HG03060 (cell line): ENCODE results near the gene ABCA6.
"Not testable (repeated sequence)": the region's sequence is repeated elsewhere in the genome, so short reads cannot be mapped to it uniquely, and the experiment has no call there.

Experiments used
- ATAC-seq: cut with Tn5 transposase; IDR thresholded peaks from one replicate; pipeline ENCODE4 v1.9.1; 2021; ENCODE audit warnings: low read depth, moderate number of reproducible peaks; ENCODE audit not compliant: unreplicated experiment

The ABCA6 gene, protein sequence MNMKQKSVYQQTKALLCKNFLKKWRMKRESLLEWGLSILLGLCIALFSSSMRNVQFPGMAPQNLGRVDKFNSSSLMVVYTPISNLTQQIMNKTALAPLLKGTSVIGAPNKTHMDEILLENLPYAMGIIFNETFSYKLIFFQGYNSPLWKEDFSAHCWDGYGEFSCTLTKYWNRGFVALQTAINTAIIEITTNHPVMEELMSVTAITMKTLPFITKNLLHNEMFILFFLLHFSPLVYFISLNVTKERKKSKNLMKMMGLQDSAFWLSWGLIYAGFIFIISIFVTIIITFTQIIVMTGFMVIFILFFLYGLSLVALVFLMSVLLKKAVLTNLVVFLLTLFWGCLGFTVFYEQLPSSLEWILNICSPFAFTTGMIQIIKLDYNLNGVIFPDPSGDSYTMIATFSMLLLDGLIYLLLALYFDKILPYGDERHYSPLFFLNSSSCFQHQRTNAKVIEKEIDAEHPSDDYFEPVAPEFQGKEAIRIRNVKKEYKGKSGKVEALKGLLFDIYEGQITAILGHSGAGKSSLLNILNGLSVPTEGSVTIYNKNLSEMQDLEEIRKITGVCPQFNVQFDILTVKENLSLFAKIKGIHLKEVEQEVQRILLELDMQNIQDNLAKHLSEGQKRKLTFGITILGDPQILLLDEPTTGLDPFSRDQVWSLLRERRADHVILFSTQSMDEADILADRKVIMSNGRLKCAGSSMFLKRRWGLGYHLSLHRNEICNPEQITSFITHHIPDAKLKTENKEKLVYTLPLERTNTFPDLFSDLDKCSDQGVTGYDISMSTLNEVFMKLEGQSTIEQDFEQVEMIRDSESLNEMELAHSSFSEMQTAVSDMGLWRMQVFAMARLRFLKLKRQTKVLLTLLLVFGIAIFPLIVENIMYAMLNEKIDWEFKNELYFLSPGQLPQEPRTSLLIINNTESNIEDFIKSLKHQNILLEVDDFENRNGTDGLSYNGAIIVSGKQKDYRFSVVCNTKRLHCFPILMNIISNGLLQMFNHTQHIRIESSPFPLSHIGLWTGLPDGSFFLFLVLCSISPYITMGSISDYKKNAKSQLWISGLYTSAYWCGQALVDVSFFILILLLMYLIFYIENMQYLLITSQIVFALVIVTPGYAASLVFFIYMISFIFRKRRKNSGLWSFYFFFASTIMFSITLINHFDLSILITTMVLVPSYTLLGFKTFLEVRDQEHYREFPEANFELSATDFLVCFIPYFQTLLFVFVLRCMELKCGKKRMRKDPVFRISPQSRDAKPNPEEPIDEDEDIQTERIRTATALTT (N-terminal part only)

DNA sequence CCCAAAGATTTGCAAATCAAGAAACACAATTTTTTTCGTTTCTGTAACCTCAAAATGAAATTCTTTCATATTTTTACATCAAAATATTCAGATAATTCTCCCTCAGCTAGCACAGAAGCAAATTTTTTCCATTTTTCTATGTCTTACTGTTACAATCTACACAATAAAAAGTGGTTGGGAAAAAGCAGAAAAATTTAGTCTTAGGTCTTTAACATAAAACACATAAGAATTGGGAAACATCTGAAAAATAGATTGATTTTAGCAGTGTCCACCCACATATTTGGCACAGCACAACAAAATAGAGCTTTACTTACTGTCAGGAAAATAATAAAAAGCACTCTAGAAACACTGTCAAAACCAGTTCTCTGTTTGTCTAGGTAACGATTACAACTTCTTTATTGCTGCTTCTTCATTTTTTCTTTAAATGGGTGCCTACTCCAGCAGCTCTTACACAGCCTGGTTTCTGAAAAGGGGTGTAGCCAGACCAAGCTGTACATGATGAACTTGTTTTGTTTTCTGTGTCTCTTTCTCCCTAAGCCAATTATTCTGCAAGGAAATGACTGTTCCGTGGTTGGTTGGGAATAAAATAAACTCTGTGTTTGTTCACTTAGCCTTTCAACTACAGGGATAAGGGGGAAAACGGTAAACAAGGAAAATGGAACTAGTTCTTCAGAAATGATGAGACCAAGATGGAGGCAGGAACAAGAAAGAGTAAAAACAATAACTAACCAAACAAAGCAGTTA lies at the start of gene ABCA6:
Gene ABCA6, minus strand, starts transcription at position 465 of the 744 bp plus-strand sequence. CDS start 1,192 bp downstream, outside the sequence.
- no peak for ATAC-seq

DNA sequence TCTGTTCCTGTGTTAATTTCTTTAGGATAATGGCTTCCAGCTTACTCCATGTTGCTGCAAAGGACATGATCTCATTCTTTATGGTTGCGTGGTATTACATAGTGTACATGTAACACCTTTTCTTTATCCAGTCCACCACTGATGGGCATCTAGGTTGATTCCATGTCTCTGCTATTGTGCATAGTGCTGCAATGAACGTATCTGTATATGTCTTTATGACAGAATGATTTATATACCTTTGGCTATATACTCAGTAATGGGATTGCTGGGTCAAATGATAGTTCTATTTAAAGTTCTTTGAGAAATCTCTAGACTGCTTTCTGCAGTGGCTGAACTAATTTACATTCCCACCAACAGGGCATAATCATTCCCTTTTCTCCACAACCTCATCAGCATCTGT lies 47.1 kb upstream of the ABCA6 start:
- ATAC-seq, result no peak

DNA sequence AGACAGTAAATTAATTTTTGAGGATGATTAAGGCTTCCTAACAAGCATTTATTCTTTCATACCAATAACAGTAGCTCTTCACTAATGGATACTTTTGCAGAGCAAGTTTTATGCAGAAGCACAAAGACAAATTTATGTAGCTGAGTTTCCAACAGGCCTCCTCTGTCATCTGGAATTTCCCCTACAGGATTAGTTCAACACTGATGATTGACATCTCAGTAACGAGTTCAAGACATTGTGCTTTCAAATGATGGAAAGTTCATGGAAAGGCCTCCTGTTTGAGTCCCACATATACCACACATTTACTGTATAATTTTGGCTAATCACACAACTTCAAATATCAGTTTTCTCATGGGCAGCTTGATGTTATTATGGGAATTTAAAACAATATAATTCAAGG lies 46.4 kb upstream of the ABCA6 start:
- ATAC-seq, result no peak

DNA sequence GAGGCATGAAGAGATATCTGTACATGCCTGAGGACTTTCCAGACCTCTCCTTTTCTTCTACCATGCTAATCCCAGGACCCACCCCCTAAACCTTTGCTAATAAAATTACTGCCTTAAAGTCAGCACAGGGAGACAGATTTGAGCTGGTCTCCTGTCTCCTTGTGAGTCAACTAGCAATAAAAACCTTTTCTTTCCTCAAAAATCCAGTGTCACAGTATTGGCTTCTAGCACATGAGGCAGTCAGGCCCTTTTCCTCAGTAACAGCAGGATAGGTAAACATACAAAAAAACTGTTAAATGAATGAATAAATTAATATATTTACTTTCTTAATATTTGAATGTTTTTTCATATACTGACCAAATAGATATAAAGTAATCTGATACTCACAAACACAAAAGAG lies 45.6 kb upstream of the ABCA6 start:
- ATAC-seq, result no peak

DNA sequence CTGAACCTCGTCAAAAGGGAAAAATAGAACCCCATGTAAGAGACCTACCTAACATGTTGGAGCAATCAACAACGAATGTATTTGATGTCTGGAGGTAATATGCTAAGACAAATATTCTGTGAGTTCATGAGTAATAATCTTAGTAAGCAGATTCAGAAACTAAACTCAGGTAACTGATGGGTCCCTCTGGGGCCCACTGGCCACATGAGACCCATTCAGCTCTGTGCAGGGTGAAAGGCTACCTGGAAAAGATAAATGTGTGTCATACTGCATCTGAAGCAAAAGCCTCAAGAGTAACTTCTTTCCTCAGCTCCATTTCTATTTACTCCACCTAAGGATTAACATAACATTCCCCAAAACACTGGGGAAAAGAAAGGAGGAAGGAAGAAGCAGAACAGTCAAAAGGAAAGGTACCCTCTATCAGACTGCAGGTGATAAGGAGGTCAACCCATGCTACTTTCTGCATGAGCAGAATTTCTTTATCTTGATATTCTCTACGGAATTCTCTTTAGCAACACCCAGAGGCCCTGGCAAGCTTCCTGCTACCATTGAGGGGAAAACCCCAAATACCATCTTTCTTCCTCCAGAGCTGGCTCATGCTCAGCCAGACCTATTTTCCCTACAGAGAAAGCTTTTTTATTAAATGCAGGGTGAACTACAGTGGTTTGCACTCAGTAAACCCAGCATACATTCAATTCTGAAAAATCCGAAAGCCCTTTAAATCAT lies 37.7 kb upstream of the ABCA6 start:
- no peak for ATAC-seq

DNA sequence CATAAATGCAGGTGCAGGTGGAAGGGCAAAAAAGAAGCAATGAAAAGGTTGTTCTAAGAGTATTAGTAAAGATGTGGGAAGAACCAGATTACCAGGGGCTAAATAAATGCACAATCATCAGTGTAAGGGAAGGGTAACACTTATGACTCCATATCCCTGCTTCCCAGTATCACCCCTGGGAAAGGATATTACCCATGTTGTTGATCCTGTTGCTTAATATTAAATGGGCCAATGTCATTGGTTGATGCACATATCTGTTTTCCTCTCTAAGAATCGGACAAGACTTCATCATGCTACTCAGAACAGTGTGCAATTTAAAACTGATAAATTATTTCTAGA lies 34.7 kb upstream of the ABCA6 start:
- ATAC-seq, result no peak

DNA sequence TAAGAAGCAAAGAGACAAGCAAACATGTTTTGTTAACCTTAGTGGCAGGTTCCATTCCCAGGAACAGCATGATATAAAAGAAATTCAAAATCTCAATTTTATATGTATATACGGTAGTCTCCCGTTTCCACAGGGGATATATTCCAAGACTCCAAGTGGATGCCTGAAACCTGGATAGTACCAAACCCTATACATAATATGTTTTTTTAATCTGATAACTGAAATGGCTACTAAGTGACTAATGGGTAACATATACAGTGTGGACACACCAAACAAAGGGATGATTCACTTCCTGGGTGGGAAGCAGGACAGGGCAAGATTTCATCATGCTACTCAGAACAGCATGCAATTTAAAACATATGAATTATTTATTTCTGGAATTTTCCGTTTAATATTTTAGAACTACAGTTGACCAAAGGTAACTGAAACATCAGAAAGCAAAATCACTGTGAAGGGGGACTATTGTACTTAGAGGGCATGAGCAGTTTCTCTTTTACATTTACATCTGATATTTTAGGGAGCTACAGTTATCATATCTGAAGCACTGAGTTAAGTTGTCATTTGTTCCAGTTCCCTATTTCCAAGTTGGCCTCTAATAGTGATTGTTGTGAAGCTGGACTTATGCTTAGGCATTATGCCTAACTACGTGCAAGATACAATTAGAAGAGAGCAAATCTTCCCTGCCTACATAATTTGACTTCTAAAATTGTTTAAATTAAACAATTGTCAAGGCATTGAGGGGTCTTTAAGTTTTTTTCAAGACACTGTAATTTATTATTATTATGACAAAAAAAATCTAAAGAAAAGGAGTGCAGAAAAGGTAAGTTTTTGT lies 34.1 kb upstream of the ABCA6 start:
- no peak for ATAC-seq

DNA sequence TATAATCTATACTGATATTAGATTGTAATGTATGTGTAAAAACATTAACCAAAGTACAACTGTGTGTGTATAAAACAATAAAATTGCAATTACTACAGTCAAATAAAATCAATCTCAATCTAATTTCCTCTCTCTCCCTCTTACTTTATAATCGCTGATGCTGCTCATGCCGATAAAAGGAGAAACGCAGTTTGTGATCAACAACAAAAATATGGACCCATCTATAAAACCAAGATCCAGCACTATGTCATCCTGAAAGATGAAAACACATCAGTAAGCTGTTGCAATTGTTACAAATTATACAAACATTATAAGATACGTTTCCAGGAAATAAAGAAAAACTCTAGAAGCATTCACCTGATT lies 33.5 kb upstream of the ABCA6 start:
- no peak for ATAC-seq

DNA sequence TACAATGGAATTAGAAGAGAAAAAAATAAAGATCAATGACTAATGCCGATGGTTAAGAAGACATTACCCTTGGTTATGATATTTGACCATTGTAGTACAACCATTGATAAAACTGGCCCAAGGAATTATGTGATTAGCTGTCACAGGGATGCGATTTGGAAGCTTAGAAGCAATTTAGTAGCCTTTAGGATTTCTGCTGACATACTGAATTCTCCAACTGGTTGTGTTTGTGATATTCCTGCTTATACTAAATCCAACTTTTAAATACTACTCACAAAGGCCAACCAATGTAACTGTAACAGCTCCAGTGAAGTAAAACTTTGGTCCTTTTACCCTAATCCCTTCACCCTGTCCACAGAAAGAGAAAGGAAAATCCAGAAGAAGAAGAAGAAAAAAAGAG lies 31.4 kb upstream of the ABCA6 start:
- ATAC-seq, result no peak

DNA sequence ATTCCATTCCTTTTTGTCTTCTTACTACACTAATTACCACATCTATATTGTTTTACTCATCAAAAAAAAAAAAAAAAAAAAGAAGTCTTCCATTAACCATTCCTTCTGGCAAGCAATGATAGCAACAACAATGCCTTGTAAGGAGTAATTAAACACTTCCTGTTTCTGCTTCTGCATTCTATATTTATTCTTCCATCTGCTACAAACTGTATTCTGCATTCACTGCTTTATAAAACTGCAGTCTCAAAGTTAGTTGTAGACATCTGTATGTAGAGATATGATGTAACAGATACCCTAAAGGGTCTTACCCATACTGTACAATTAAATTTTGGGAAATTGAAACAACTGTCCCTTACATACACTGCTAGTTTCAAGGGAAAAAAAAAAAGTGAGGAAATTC lies 28.7 kb upstream of the ABCA6 start:
- no peak for ATAC-seq

DNA sequence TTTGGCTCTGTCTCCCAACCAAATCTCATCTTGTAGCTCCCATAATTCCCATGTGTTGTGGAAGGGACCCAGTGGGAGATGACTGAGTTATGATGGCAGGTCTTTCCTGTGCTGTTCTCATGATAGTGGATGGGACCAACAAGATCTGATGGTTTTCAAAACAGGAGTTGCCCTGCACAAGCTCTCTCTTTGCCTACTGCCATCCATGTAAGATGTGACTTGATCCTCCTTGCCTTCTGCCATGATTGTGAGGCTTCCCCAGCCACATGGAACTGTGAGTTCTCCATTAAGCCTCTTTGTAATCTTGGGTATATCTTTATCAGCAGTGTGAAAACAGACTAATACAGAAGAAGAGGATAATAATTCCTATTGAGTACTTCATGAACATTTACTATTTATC lies 26.9 kb upstream of the ABCA6 start:
- ATAC-seq, result not testable (repeated sequence)

DNA sequence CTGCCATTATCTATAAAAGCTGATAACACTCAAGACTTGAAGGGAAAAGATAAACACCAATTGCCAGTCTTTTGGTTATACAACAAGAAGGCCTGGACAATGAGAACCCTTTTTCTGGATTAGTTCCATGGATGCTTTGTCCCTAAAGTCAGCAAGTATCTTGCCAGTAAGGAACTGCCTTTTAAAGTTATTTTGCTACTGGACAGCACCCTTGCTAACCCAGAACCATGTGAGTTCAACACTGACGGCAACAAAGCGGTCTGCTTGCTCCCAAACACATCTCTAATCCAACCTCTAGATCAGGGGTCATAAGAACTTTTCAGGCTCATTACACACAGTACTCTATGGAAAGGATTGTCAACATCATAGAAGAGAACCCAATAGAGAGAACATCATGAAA lies 25.3 kb upstream of the ABCA6 start:
- ATAC-seq, result no peak

DNA sequence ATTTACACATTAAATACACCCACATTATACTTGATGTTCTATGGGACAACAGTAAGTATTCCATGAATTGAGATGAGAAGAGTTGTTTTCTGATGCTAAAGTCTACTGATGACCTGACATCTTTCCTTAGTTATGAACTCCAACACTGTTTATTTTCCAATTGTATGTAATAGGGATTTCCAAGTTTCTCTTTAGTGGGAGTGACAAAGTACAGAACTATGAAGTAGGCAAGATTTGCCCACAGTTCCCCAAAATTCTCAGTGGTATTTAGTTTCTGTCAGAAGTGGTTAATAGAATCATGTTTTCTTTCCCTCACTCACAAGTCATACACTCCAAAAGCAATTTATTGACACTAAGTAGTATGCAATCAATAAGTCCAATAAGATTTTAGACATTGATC lies 22.5 kb upstream of the ABCA6 start:
- no peak for ATAC-seq

DNA sequence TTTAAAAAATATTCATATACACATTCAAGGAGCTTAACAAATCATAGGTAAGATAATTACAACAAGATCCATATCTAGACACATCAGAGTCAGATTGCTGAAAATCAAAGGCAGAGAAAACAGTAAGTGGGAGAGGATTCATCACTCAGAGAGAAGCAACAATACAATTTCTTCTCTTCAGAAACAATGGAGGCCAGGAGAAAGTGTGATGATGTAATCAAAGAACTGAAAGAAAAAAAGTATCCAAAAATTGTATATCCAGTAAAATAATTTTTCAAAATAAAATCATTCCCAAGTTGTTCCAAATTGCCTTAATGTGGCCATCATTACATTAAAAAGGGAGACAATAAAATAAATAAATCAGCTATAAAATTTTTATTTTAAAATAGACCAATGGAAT lies 17.7 kb upstream of the ABCA6 start:
- no peak for ATAC-seq

DNA sequence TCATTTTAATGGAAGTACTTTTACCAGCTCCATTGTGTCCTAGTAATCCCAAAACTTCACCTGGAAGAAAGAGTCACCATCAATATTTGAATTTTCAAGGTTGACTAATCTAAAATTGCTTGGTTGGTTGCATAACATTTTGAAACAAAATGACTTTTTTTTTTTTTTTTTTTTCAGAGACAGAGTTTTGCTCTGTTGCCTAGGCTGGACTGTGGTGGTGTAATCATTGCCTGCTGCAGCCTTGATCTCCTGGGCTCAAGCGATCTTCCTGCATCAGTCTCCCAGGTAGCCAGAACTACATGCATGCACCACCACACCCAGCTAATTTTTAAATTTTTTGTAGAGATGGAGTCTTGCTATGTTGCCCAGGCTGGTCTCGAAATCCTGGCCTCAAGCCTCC lies 12.6 kb upstream of the ABCA6 start:
- no peak for ATAC-seq

DNA sequence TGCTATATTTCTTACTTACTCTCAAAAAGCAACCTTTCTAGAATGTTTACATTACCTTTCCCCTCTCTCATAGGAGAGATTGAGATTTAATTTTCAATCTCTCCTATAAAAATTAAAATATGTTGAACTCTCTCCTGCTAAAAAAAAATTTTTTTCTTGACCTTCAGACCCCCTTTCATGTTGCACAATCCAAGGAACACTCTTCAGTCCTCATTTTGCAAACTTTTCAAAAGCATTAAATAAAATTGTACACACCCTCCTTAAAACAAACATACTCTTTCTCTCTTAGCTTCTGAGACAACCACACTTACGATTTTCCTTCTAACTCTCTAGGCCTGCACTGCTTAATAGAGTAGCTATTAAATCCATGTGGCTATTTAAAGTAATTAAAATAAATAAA lies 8.6 kb upstream of the ABCA6 start:
- ATAC-seq, result no peak

DNA sequence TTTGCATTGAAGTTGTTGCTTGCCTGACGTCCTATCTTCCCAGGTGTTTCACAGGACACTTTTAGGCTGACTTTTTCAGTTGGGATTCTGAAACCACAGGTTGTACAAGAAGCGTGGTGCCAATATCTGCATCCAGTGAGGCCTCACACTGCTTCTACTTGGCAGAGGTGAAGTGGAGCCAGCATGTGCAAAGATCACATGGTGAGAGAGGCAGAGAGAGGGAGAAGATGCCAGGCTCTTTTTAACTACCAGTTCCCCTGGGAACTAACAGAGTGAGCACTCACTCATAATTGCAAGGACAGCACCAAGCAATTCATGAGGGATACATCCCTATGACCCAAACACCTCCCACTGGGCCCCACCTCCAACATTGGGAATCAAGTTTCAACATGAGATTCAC lies 5.8 kb upstream of the ABCA6 start:
- ATAC-seq, result no peak

DNA sequence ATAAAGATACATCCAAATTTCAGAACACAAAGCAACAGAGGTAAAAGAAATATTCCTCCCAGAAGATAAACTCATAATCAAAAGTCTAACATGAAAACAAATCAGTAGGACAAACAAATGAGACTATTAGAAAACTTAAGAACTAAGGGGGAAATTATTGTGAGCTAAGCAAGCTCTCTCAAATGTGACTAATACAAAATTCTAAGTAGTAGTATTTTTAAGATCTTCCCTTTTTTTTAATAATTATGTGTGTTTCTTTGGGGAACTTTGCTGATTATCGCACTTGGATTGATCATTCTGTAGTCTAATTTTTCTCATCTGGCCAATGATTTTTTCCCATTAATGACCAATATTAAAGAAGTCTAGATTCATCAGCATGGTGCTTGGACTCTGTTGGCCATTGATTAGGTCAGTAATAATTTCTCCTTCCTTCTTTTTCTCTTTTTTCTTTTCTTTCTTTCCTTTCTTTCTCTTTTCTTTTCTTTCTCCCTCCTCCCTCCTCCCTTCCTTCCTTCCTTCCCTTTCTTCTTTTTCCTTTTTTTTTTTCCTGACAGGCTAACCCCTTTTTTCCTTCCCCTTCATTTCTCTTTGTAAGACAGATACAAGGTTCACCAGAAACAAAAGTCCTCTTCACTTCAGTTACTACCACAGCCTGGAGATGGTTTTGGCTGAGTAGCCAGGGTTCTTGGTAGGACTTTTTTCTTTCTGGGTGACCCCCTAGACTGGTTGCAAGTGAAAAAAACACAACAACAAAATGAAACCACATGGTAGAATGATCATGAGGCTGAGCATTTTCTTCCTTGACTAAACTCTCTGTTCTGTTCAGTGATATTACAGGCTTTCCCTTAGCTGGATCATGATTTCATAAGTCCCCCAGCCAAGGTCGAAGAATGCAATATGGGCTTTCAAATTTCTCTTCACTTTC lies 2.9 kb upstream of the ABCA6 start:
- ATAC-seq, result no peak
